AG09319 (cell line): ENCODE measurements around the gene ZNF844.
"Not testable (repeated sequence)": the region's sequence is repeated elsewhere in the genome, so short reads cannot be mapped to it uniquely, and the experiment has no call there.

Experiments used
- DNase-seq: peaks from one replicate; pipeline ENCODE4 v3.0.0-alpha.2; 2010; ENCODE audit warnings: low read depth; ENCODE audit errors: extremely low read depth
- CTCF ChIP-seq: IDR thresholded peaks from 2 replicates; pipeline ENCODE4 v1.5.1; 2011; ENCODE audit warnings: low read depth, mild to moderate bottlenecking, inconsistent platforms, low read length, moderate library complexity

ZNF844 gene

GRCh38 chr19:12077375-12077774 is 12.8 kb downstream of the ZNF844 start:
- TF ChIP-seq CTCF = no peak
- no peak for DNase-seq

DNA sequence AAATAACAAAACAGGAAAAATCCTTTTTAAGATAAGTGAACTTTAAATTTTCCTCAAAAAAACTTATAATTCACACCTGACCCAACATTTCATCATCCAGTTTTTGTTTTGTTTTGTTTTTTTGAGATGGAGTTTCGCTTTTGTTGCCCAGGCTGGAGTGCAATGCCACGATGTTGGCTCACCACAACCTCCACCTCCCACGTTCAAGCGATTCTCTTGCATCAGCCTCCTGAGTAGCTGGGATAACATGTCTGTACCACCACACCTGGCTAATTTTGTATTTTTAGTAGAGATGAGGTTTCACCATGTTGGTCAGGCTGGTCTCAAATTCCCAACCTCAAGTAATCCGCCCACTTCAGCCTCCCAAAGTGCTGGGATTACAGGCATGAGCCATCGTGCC is 18.8 kb downstream of the ZNF844 start:
- not testable (repeated sequence) for DNase-seq

DNA sequence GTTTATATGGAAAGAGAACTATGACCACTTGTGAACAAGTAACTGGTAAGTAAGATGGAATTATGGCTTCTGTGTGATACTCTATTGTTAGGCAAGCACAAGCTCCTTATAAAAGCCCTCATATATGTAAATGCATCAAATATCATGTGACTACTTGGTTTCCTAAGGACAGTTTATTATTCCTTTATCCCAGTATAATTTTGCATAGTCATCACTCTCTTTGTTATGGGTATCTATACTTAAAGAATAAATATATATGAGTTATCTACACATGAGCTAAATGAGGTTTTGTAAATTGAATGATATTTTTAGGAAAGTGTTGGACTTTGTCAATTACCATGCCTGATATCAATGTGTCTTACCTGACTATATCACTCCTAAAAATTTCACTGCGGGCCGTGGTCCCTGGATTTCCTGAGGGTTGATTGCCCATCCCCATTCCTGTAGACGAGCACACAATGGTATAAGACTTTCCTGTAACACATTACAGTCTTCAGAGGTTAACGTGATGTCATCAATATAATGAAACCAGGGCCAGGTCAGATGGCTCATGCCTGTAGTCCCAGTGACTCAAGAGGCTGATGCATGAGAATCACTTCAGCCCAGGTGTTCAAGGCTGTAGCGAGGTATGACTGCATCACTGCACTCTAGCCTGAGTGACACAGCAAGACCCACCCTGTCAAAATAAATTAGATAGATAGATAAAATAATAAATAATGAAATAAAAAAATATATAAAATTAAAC is 20.7 kb downstream of the ZNF844 start:
- no peak for TF ChIP-seq CTCF
- DNase-seq = no peak

DNA sequence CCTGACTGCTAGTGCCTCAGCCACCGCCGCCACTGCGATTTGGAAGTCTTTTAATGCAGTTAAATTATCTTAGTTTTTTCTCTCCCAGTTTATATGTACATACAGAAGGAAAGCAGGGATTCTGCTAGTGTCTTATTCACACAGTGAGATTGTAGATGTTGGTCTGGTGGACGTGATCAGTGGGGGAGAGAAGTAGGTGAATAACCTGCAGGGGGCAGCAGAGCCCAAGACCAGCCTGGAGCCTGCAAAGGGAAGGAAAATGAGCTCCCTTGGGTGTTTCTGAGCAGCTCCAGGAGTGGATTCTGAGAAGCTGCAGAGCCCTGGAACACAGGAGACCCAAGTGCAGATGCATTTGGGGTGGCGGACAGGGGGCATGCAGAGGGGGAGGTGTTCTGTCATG is 26.3 kb downstream of the ZNF844 start:
- DNase-seq = no peak
- TF ChIP-seq CTCF = peak; percentile 58

- no peak for TF ChIP-seq CTCF
- DNase-seq = peak; percentile 70
Observed at GRCh38 chr19:12092065-12092867, 27.7 kb downstream of the ZNF844 start.

DNA sequence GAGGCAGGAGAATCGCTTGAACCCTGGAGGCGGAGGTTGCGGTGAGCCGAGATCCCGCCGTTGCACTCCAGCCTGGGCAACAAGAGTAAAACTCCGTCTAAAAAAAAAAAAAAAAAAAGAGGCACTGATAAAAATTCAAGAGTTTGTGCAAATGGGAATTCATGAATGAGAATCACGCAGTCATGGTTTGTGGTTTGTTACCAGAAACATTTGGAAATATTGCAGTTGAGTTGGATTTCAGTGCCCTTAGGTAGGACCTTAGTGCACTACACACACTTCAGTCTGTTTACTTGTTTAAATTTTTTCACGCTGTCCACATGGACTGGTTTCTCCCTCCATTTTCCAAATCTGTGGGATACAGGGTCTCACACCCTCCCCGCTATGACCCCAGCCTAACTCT is 28.4 kb downstream of the ZNF844 start:
- no peak for TF ChIP-seq CTCF
- DNase-seq = no peak

DNA sequence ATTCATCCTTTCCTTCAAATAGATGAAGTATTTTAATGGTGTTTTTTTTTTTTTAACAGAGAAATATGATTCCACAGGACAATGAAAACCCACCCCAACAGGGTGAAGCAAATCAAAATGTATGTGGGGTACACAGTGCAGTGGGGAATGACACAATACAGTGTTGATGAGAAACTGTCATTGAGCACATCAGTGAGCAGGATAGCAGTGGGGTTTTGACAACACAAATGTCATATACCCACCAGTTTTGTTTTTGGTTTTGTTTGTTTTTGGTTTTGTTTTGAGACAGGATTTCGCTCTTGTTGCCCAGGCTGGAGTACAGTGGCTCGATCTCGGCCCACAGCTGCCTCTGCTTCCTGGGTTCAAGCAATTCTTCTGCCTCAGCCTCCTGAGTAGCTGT is 29.2 kb downstream of the ZNF844 start:
- no peak for TF ChIP-seq CTCF
- DNase-seq = no peak
